MV-4-11 (cell line): ENCODE results near the gene HAO1.
"Not testable (repeated sequence)": the region's sequence is repeated elsewhere in the genome, so short reads cannot be mapped to it uniquely, and the experiment has no call there.

ENCODE experiments used
- DNase-seq: peaks from one replicate; lab custom pipeline; 2025; lab: John Stamatoyannopoulos, UW

The HAO1 gene

DNA sequence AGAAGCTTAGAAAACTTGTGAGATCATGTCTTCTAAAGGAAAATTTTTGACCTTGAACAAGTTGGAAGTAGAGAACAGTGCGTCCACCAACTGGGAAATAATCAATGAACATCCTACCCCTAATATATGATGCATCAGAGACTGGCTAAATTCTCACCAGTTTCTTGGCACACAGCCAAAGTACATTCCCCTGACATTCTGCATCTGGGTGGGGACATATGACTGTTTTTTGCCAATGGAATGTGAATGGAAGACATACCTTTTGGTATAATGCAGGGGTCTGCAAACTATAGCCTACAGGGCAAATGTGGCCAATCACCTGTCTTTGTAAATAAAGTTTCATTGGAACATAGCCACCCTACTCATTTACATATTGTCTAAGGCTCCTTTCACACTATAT, 84.7 kb downstream of the HAO1 start:
- no peak for DNase-seq

DNA sequence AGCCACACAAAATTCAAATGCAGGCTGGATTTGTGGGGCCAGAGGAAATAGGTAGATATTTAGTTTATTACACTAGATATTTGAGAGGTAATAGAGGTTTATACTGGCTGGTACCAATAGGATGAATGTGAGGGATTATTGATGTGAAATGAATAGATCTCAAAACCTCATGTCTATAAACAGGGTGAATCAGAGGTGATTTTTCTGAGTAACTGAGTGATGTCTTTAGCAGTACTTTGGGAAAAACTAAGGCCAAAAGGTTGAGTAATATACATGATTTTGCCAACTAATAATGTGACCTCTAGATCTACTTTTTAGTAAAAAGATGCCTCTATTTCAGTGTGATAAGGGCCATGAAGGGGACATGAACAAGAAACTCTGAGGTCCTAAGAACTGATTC, 86.8 kb downstream of the HAO1 start:
- no peak for DNase-seq

DNA sequence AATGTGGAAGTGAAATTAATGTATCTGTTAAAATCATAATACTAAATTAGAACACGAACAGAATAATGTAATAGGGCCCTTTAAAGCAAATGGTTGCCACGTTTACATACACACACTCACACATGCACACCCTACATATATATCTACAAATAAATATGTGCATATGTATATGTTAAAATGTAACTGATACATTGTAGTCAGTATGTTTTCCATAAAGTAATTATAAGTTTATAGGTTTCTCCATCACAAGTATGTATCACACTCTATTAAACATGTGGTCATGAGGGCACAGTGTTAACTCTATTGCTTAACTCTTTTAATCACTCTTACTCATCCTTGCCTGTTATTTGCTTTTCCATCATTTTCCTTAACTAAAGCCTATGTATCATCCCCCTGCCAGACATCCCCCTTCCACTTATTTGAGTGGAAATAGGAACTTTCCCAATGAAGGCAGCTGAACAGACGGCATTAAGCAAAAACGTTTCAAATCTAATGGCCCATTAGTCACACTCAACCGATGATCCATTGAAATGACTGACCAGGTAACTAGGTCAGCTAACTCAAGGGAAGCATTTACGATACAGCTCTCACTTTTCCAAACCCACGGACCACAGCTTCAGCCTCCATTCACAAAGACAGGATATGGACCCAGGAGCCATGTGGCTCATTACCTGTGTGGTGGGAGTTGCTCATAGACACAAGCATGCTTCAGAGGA, 89.3 kb downstream of the HAO1 start:
- no peak for DNase-seq

DNA sequence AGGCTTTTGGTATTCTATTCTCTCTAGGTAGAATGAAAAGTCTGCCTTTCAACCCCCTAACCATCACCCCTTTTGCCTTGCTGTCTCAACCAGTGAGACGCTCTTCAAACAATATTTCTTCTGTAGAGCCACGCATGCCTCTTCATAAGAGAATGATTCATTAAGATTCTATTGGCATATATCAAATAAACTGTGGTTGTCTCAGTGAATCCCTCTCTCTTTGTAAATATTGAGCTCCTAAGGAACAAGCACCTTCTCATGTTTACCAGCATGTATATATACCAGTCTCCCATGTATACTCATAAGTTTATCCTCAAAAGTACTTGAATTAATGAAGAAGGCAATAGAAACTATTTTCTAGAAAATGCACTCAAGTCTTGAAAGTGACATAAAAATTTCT, 90.6 kb downstream of the HAO1 start:
- DNase-seq: no peak

DNA sequence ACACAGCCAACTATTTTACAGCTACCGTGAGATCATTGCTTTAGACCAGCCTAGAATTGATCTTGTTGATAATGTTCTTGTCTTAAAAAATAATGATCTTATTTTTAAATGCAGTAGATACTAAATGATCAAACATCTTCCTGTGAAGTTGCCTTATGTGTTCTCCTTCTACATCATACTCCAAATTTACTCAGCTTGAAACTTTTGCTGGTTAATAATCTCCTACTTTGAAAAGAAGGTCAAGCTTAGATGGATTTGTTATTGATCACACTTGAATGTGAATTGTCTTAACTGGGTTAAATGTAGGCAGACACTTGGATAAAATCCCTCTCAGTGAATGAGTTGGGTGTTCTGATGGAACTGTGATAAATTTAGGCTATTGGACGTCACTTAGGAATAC, 91.9 kb downstream of the HAO1 start:
- no peak for DNase-seq

DNA sequence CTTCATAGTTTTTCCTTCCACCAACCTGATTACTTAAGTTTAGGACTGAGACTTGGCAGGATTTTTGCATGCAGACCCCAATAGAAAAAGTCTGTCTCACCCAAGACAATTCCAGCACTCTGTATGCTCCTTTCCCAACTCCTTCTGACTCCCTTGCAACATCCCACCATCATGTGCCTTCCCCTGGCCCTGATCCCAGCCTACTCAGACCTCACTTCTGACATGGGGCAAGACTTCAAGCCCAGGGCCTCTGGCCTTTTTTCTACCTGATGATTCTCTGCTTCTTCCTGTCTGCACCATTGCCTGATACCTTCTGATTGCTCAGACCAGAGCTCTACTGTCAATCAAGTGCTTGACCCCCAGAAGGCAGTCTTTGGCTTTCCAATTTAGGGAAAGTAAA, 96.6 kb downstream of the HAO1 start:
- no peak for DNase-seq

DNA sequence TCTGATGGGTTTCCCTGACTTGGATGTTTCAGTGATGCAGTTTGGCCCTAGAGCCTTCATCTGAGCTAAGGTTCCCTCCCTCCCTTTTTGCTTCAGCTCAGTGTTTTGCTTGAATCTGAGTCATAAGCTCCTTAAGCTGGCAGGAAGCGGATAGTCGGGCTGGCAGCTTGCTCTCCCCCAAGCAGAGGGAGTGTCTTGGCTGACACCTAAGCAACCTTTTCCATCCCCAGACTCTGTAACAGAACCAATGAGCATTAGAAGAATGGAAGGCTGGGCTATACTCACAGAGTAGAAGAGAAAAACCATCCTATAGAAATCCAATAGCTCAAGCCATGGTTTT, 98.3 kb downstream of the HAO1 start:
- no peak for DNase-seq

DNA sequence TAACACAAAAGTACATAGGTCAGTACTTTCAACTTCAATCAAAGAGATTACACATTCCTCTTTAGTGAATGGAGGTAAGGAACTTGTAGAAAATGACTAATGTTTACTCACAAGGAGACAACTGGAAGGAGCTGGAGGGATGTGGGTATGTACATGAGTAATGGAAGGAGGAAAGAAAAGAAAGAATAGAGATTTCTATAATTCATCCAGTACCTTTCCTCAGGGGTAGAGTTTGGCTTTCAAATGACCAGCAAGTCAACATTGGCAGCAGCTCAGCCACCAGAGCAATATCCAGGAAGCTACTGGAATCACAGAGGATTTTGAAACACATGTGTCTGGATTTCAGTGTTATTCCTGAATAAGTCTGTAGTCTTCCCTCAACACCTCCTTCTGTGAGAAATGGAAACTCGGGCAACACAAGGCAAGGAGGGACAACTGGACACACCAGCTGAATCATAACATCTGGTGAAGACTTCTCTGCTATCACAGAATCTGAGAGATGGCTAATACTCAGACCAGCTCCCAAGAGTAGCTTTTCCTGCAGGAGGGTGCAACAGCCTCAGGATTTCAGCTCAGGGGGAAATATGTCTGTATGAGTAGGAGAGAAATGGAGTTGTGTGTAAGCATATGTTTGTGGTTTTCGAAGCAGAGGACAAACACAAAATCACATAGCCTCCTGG, 98.8 kb downstream of the HAO1 start:
- DNase-seq: no peak

DNA sequence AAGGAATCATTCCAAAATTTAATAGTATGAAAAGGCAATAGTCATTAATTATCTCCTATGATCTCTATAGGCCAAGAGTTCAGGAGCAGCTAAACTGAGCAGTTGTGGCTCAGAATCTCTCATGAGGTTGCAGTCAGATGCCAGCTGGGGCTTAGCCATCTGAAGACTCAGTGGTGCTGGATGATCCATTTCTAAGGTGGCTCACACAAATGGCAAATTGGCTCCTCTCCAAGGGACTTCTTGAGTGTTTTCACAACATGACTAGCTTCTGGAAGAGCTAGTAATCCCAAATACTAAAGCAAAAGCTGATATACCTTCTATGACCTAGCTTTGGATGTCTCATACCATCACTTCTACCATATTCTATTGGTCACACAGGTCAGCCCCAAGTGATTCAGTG, 104.2 kb downstream of the HAO1 start:
- DNase-seq: no peak

DNA sequence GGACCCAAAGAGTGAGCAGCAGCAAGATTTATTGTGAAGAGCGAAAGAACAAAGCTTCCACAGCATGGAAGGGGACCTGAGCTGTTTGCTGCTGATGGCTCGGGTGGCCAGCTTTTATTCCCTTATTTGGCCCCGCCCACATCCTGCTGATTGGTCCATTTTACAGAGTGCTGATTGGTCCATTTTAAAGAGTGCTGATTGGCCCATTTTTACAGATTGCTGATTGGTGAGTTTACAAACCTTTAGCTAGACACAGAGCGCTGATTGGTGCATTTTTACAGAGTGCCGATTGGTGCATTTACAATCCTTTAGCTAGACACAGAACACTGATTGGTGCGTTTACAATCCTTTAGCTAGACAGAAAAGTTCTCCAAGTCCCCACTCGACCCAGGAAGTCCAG, 105.8 kb downstream of the HAO1 start:
- DNase-seq: not testable (repeated sequence)
